Prostate gland (tissue), 2 donors: ENCODE measurements around the gene CORO6. TPM values are rescaled to one million over a fixed set of nuclear protein-coding genes. Genes with fewer than 3 reads are reported as not detected.

Experiments
- DNase-seq: peaks from one replicate; pipeline ENCODE4 v3.0.0-alpha.2; 2019; ENCODE audit warnings: low spot score
- H3K27ac ChIP-seq, 2 donors: fragments of 200-600 bp; sonication (generic); 2 replicates each; pipeline ENCODE4 v1.5.1; 2017 to 2019
- H3K27me3 ChIP-seq: fragments of 200-600 bp; sonication (generic); replicated peaks from 2 replicates; pipeline ENCODE4 v1.5.1; 2019; ENCODE audit not compliant: insufficient read depth
- H3K36me3 ChIP-seq, 2 donors: fragments of 200-600 bp; sonication (generic); 1 replicate in 1 of 2; 2 replicates in 1 of 2; pipeline versions ENCODE4 v1.5.1 to v1.8.1; 2017 to 2019
- H3K4me1 ChIP-seq: fragments of 200-600 bp; sonication (generic); replicated peaks from 2 replicates; pipeline ENCODE4 v1.5.1; 2019
- H3K4me3 ChIP-seq, 2 donors: fragments of 200-600 bp; sonication (generic); 2 replicates each; pipeline ENCODE4 v1.5.1; 2017 to 2019
- H3K9me3 ChIP-seq: fragments of 200-600 bp; sonication (generic); 2 replicates; pipeline ENCODE4 v1.5.1; 2017
- CTCF ChIP-seq, 4 experiments: fragments of 200-600 bp in 2 of 4; fragments of 450-650 bp in 2 of 4; sonication (generic) in 2 of 4; IDR thresholded peaks; 1 replicate in 3 of 4; 2 replicates in 1 of 4; pipeline ENCODE4 v1.5.1; 2016 to 2019; ENCODE audit warnings: antibody characterized with exemption in 4 of 4, mild to moderate bottlenecking in 2 of 4, moderate library complexity in 2 of 4
- POLR2A ChIP-seq: fragments of 450-650 bp; IDR thresholded peaks from one replicate; pipeline ENCODE4 v1.6.1; 2016; ENCODE audit warnings: antibody characterized with exemption, mild to moderate bottlenecking
- POLR2AphosphoS5 ChIP-seq: sonication (generic); formaldehyde crosslinking; IDR thresholded peaks from one replicate; pipeline ENCODE4 v1.6.1; 2017; ENCODE audit warnings: antibody characterized with exemption
- WGBS: methylation state at CpG from one replicate; pipeline ENCODE4 v1.1.5; 2018; 5-methylcytosine and 5-hydroxymethylcytosine counted together
- intact Hi-C: fragments of 100-400 bp; cut with DNase I; formaldehyde crosslinking; loops from one replicate; pipeline ENCODE4 v1.14.2; 2022
- total RNA-seq, 2 donors: library from RNA; depleted of rRNA; stranded (reverse); fragments of >200 nt; gene quantifications; one replicate each; pipeline ENCODE4 v1.1.0, GENCODE V29; 2016

Gene CORO6
- total RNA-seq, 2 donors from 2014 or later, result 23.4 to 33.5 TPM

- DNase-seq, result no peak
- Histone ChIP-seq H3K36me3 (peaks cover 7 to 23% of the 10 kb centered on the region in 2 donors), H3K9me3 (no peaks in the 10 kb centered on the region), H3K4me3 (no peak overlapping the region), H3K4me1 (no peaks in the 10 kb centered on the region), H3K27ac (no peak overlapping the region), H3K27me3 (no peaks in the 10 kb centered on the region)
- intact Hi-C loops, result no loop called here
- 71% methylated on average over 20 of the region's 22 CpGs for WGBS
- TF ChIP-seq POLR2AphosphoS5, result no peak
- no peak for TF ChIP-seq CTCF (IDR thresholded peaks at IDR 0.05)
- no peak for TF ChIP-seq POLR2A
Measured at GRCh38 chr17:29577385-29578211, 45.1 kb downstream of the CORO6 start.

- intact Hi-C loops, result no loop called here
- Histone ChIP-seq H3K4me1 (no peaks in the 10 kb centered on the region), H3K9me3 (no peaks in the 10 kb centered on the region), H3K4me3 (no peak overlapping the region), H3K27me3 (no peaks in the 10 kb centered on the region), H3K27ac (no peak overlapping the region), H3K36me3 (peaks cover 7 to 23% of the 10 kb centered on the region in 2 donors)
- no peak for DNase-seq
- 94% methylated on average over 9 of the region's 9 CpGs for WGBS
- TF ChIP-seq CTCF (IDR thresholded peaks at IDR 0.05) (no peak), POLR2AphosphoS5 (no peak), POLR2A (no peak)
Measured at GRCh38 chr17:29577001-29577370, 45.7 kb downstream of the CORO6 start.

GRCh38 chr17:29576214-29577000 is 46.3 kb downstream of the CORO6 start:
- peaks cover 7 to 23% of the 10 kb centered on the region in 2 donors for H3K36me3 ChIP-seq
- DNase-seq, result no peak
- H3K27me3 ChIP-seq, result no peaks in the 10 kb centered on the region
- intact Hi-C loops, result no loop called here
- TF ChIP-seq CTCF (IDR thresholded peaks at IDR 0.05) (no peak), POLR2AphosphoS5 (no peak), POLR2A (no peak)
- no peak overlapping the region for H3K27ac ChIP-seq
- no peaks in the 10 kb centered on the region for H3K9me3 ChIP-seq
- 92% methylated on average over 36 of the region's 37 CpGs for WGBS
- H3K4me3 ChIP-seq, result no peak overlapping the region
- H3K4me1 ChIP-seq, result no peaks in the 10 kb centered on the region

- DNase-seq, result no peak
- Histone ChIP-seq H3K4me1 (no peaks in the 10 kb centered on the region), H3K36me3 (peaks cover 7 to 23% of the 10 kb centered on the region in 2 donors)
Measured at GRCh38 chr17:29575511-29576213, 47.0 kb downstream of the CORO6 start.

More at GRCh38 chr17:29575511-29576213, 47.0 kb downstream of the CORO6 start:
- H3K27ac ChIP-seq, result no peak overlapping the region
- TF ChIP-seq POLR2A, result no peak
- TF ChIP-seq CTCF (IDR thresholded peaks at IDR 0.05), result no peak
- TF ChIP-seq POLR2AphosphoS5, result no peak
- H3K27me3 ChIP-seq, result no peaks in the 10 kb centered on the region
- WGBS, result 84% methylated on average over 28 of the region's 28 CpGs
- intact Hi-C loops, result no loop called here
- H3K4me3 ChIP-seq, result no peak overlapping the region
- H3K9me3 ChIP-seq, result no peaks in the 10 kb centered on the region
